ENCODE results near the gene SOX6. TPM values are rescaled to one million over a fixed set of nuclear protein-coding genes. Genes with fewer than 3 reads are reported as not detected.

SOX6 gene
- total RNA-seq, 1 donor from 2014 or later = 24.9 TPM

GRCh38 chr11:16262645-16262955 is 93.7 kb downstream of the SOX6 start:
- no peaks in the 10 kb centered on the region for H3K36me3 Mint-ChIP-seq
- TF ChIP-seq, protein P1, sequence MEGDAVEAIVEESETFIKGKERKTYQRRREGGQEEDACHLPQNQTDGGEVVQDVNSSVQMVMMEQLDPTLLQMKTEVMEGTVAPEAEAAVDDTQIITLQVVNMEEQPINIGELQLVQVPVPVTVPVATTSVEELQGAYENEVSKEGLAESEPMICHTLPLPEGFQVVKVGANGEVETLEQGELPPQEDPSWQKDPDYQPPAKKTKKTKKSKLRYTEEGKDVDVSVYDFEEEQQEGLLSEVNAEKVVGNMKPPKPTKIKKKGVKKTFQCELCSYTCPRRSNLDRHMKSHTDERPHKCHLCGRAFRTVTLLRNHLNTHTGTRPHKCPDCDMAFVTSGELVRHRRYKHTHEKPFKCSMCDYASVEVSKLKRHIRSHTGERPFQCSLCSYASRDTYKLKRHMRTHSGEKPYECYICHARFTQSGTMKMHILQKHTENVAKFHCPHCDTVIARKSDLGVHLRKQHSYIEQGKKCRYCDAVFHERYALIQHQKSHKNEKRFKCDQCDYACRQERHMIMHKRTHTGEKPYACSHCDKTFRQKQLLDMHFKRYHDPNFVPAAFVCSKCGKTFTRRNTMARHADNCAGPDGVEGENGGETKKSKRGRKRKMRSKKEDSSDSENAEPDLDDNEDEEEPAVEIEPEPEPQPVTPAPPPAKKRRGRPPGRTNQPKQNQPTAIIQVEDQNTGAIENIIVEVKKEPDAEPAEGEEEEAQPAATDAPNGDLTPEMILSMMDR (conservative IDR thresholded peaks at IDR 0.05) = no peak

GRCh38 chr11:16261836-16262644 is 94.3 kb downstream of the SOX6 start:
- no peaks in the 10 kb centered on the region for H3K27me3 Mint-ChIP-seq
- no peak overlapping the region for H3K27ac Mint-ChIP-seq
- H3K4me3 Mint-ChIP-seq = no peak overlapping the region
- H3K9me3 Mint-ChIP-seq = no peaks in the 10 kb centered on the region
- TF ChIP-seq, protein P1 (conservative IDR thresholded peaks at IDR 0.05) = no peak
- H3K36me3 Mint-ChIP-seq = no peaks in the 10 kb centered on the region
- no peaks in the 10 kb centered on the region for H3K4me1 Mint-ChIP-seq (ENCODE audit: unreplicated experiment)
- no peak for DNase-seq (ENCODE audit: extremely low spot score, unreplicated experiment)

More at GRCh38 chr11:16262645-16262955, 93.7 kb downstream of the SOX6 start:
- H3K27ac Mint-ChIP-seq = no peak overlapping the region
- DNase-seq (ENCODE audit: extremely low spot score, unreplicated experiment) = no peak
- no peaks in the 10 kb centered on the region for H3K27me3 Mint-ChIP-seq
- no peaks in the 10 kb centered on the region for H3K4me1 Mint-ChIP-seq (ENCODE audit: unreplicated experiment)
- no peak overlapping the region for H3K4me3 Mint-ChIP-seq
- H3K9me3 Mint-ChIP-seq = no peaks in the 10 kb centered on the region

DNA sequence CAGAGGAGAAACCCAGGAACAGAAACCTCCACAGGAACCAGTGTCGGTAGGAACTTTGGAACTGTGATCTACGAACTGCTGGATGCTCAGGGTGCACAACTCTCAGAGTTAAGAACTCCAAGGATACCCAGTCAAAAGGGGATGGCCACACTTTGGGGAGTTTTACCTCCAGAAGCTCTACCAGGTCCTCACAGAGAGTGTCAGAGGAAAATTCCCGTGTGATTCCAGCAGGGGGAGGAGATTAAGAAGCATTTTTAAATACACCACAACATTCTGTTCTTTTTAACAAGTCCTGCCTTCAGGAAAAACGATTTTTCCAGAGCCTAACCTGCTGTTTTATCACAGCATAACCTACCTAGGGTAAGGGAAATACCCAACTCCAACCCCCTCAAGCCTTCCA is 104.0 kb downstream of the SOX6 start:
- Mint-ChIP-seq H3K27me3 (no peaks in the 10 kb centered on the region), H3K27ac (no peak overlapping the region), H3K4me1 (ENCODE audit: unreplicated experiment) (no peaks in the 10 kb centered on the region), H3K36me3 (no peaks in the 10 kb centered on the region), H3K9me3 (no peaks in the 10 kb centered on the region), H3K4me3 (no peak overlapping the region)
- TF ChIP-seq, protein P1 (conservative IDR thresholded peaks at IDR 0.05) = peak; percentile 64
- DNase-seq (ENCODE audit: extremely low spot score, unreplicated experiment) = no peak

DNA sequence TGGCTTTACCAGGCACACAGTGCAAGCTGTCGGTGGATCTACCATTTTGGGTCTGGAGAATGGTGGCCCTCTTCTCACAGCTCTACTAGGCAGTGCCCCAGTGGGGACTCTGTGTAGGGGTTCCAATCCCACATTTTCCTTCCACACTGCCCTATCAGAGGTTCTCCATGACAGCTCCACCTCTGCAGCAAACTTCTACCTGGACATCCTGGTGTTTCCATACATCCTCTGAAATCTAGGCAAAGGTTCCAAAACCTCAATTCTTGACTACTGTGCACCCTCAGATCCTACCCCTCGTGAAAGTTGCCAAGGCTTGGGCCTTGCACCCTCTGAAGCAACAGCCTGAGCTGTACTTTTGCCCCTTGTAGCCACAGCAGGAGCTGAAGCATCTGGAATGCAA is 108.1 kb downstream of the SOX6 start:
- no peak overlapping the region for H3K27ac Mint-ChIP-seq
- no peak overlapping the region for H3K4me3 Mint-ChIP-seq
- DNase-seq (ENCODE audit: extremely low spot score, unreplicated experiment) = no peak
- peaks cover 5% of the 10 kb centered on the region for H3K9me3 Mint-ChIP-seq
- H3K27me3 Mint-ChIP-seq = no peaks in the 10 kb centered on the region
- no peaks in the 10 kb centered on the region for H3K4me1 Mint-ChIP-seq (ENCODE audit: unreplicated experiment)
- H3K36me3 Mint-ChIP-seq = peaks cover 5% of the 10 kb centered on the region
- TF ChIP-seq, protein P1 (conservative IDR thresholded peaks at IDR 0.05) = no peak

- Mint-ChIP-seq H3K4me1 (ENCODE audit: unreplicated experiment) (peaks cover 3% of the 10 kb centered on the region), H3K27me3 (no peaks in the 10 kb centered on the region), H3K9me3 (peaks cover 5% of the 10 kb centered on the region), H3K4me3 (no peak overlapping the region), H3K27ac (no peak overlapping the region), H3K36me3 (peaks cover 5% of the 10 kb centered on the region)
- TF ChIP-seq, protein P1 (conservative IDR thresholded peaks at IDR 0.05) = no peak
- no peak for DNase-seq (ENCODE audit: extremely low spot score, unreplicated experiment)
These were observed 113.5 kb downstream of the SOX6 start for GRCh38 chr11:16242806-16243205.

All from type B pancreatic cell (in vitro differentiated cells).